ENCODE measurements around the gene ST8SIA5.
A peak's percentile ranks its signal among the peaks of the same experiment; 100 is the strongest.

The ST8SIA5 gene

GRCh38 chr18:46738491-46738890 lies 18.4 kb downstream of the ST8SIA5 start:
- DNase-seq = no peak

- no peak for DNase-seq
These were observed 20.1 kb downstream of the ST8SIA5 start for GRCh38 chr18:46736736-46737135.

- DNase-seq = no peak
These were observed 20.7 kb downstream of the ST8SIA5 start for GRCh38 chr18:46736135-46736534.

GRCh38 chr18:46734981-46735380 lies 21.9 kb downstream of the ST8SIA5 start:
- no peak for DNase-seq

GRCh38 chr18:46733872-46734271 lies 23.0 kb downstream of the ST8SIA5 start:
- no peak for DNase-seq

- DNase-seq = no peak
These were observed 24.1 kb downstream of the ST8SIA5 start for GRCh38 chr18:46732801-46733200.

- no peak for DNase-seq
These were observed 24.7 kb downstream of the ST8SIA5 start for GRCh38 chr18:46732201-46732600.

GRCh38 chr18:46731316-46731715 lies 25.5 kb downstream of the ST8SIA5 start:
- DNase-seq = no peak

- no peak for DNase-seq
These were observed 28.5 kb downstream of the ST8SIA5 start for GRCh38 chr18:46728219-46728930.

GRCh38 chr18:46727177-46727576 lies 29.7 kb downstream of the ST8SIA5 start:
- no peak for DNase-seq

GRCh38 chr18:46725310-46725709 lies 31.5 kb downstream of the ST8SIA5 start:
- DNase-seq = no peak

- no peak for DNase-seq
These were observed 32.9 kb downstream of the ST8SIA5 start for GRCh38 chr18:46723856-46724415.

- no peak for DNase-seq
These were observed 34.8 kb downstream of the ST8SIA5 start for GRCh38 chr18:46722051-46722450.

GRCh38 chr18:46721331-46721730 lies 35.5 kb downstream of the ST8SIA5 start:
- no peak for DNase-seq

- DNase-seq = no peak
These were observed 36.3 kb downstream of the ST8SIA5 start for GRCh38 chr18:46720521-46720920.

- no peak for DNase-seq
These were observed 36.8 kb downstream of the ST8SIA5 start for GRCh38 chr18:46720092-46720491.

- DNase-seq = no peak
These were observed 37.5 kb downstream of the ST8SIA5 start for GRCh38 chr18:46719388-46719787.

- no peak for DNase-seq
These were observed 38.1 kb downstream of the ST8SIA5 start for GRCh38 chr18:46718501-46719341.

GRCh38 chr18:46716827-46717226 lies 40.0 kb downstream of the ST8SIA5 start:
- DNase-seq = no peak

- no peak for DNase-seq
These were observed 40.5 kb downstream of the ST8SIA5 start for GRCh38 chr18:46716336-46716735.

GRCh38 chr18:46715062-46715461 lies 41.8 kb downstream of the ST8SIA5 start:
- no peak for DNase-seq

- peak; percentile 2 for DNase-seq
These were observed 44.4 kb downstream of the ST8SIA5 start for GRCh38 chr18:46712406-46712805.

- DNase-seq = no peak
These were observed 45.4 kb downstream of the ST8SIA5 start for GRCh38 chr18:46711444-46711863.

GRCh38 chr18:46706968-46707367 lies 49.9 kb downstream of the ST8SIA5 start:
- no peak for DNase-seq

All from NCI-H446 treated with DMSO at 0.1 percent for 48 hours (cell line).